Spleen (tissue), 11 donors: ENCODE results near the gene PTPRN2. TPM values are rescaled to one million over a fixed set of nuclear protein-coding genes. Genes with fewer than 3 reads are reported as not detected.

Source experiments
- DNase-seq: peaks from one replicate; pipeline ENCODE4 v3.0.0-alpha.2; 2020
- H3K27ac ChIP-seq, 8 donors: fragments of 200-600 bp; sonication (generic) in 7 of 8; 1 replicate in 4 of 8; 2 replicates in 4 of 8; pipeline versions ENCODE4 v1.5.0 to v1.8.0; 2016 to 2021; ENCODE audit warnings: inconsistent platforms in 4 of 8, mild to moderate bottlenecking in 4 of 8, moderate library complexity in 1 of 8
- H3K27me3 ChIP-seq, 7 donors: fragments of 200-600 bp; sonication (generic) in 6 of 7; replicated peaks in 1 of 7; 1 replicate in 4 of 7; 2 replicates in 3 of 7; pipeline versions ENCODE4 v1.5.0 to v1.8.0; 2016 to 2021; ENCODE audit warnings: inconsistent platforms in 3 of 7, mild to moderate bottlenecking in 1 of 7
- H3K36me3 ChIP-seq, 6 donors: fragments of 200-600 bp; sonication (generic) in 5 of 6; 1 replicate in 4 of 6; 2 replicates in 2 of 6; pipeline versions ENCODE4 v1.5.0 to v1.8.0; 2016 to 2021; ENCODE audit warnings: inconsistent platforms in 2 of 6
- H3K4me1 ChIP-seq, 6 donors: fragments of 200-600 bp; sonication (generic) in 5 of 6; 1 replicate in 3 of 6; 2 replicates in 3 of 6; pipeline versions ENCODE4 v1.5.0 to v1.8.0; 2016 to 2021; ENCODE audit warnings: inconsistent platforms in 3 of 6
- H3K4me3 ChIP-seq, 8 donors: fragments of 200-600 bp; sonication (generic) in 7 of 8; 1 replicate in 4 of 8; 2 replicates in 4 of 8; pipeline versions ENCODE4 v1.5.0 to v1.8.0; 2016 to 2021; ENCODE audit warnings: inconsistent platforms in 4 of 8, mild to moderate bottlenecking in 4 of 8, moderate library complexity in 2 of 8
- H3K9me3 ChIP-seq, 8 donors: fragments of 200-600 bp; sonication (generic) in 7 of 8; 1 replicate in 4 of 8; 2 replicates in 4 of 8; pipeline versions ENCODE4 v1.5.0 to v1.8.0; 2016 to 2021; ENCODE audit warnings: inconsistent platforms in 4 of 8
- POLR2A ChIP-seq, 3 donors: fragments of 450-650 bp; IDR thresholded peaks; one replicate each; pipeline ENCODE4 v1.5.1; 2017; ENCODE audit warnings: antibody characterized with exemption in 3 of 3, mild to moderate bottlenecking in 1 of 3
- POLR2AphosphoS5 ChIP-seq, 3 donors: sonication (generic); formaldehyde crosslinking; IDR thresholded peaks; one replicate each; pipeline ENCODE4 v1.5.1; 2017; ENCODE audit warnings: antibody characterized with exemption in 3 of 3
- WGBS, 5 donors: extraction: QIAGEN DNeasy Blood & Tissue Kit in 3 of 5; methylation state at CpG; one replicate each; pipeline versions ENCODE4 v1.1.5 to v1.1.7; 2013 to 2018; 5-methylcytosine and 5-hydroxymethylcytosine counted together
- intact Hi-C: fragments of 100-400 bp; cut with DNase I; formaldehyde crosslinking; loops from one replicate; pipeline ENCODE4 v1.15.0; 2023; ENCODE audit warnings: low total_unique reads
- polyA plus RNA-seq, 3 donors: library from polyadenylated mRNA; stranded (reverse); fragments of 200-250 nt; gene quantifications; one replicate each; pipeline ENCODE4 v1.2.1, GENCODE V29; 2013
- total RNA-seq, 7 donors: library from RNA; depleted of rRNA in 3 of 7; stranded (reverse); fragments of >200 nt in 3 of 7; fragmentation: NEBNext Ultra II Directional in 4 of 7; extraction: Animal tissue kit (Norgen Biotek cat#: 25700) in 4 of 7; gene quantifications; one replicate each; pipeline versions ENCODE4 v1.1.0 to v1.2.1, GENCODE V29; 2016 to 2021
- TF ChIP-seq, protein P1 (sequence below), 11 experiments: fragments of 200-600 bp in 7 of 11; fragments of 450-650 bp in 4 of 11; sonication (generic) in 4 of 11; IDR thresholded peaks in 8 of 11; conservative IDR thresholded peaks in 3 of 11; 1 replicate in 7 of 11; 2 replicates in 4 of 11; pipeline versions ENCODE4 v1.4.0 to v1.8.0; 2016 to 2021; ENCODE audit warnings: antibody characterized with exemption in 11 of 11, inconsistent platforms in 4 of 11, mild to moderate bottlenecking in 1 of 11
- donor health status: healthy with polysubstance abuse.
- donor health status: DM: no; HTN: no; CAD: no; lungs with moderate emphysema.
- donor health status: DM: no; HTN: no; CAD: no.
- donor health status: Bipolar disorder and iron deficiency.
- donor health status: healthy.
- donor health status: DM: no; HTN: no; CAD: no.
- donor health status: DM: yes; HTN: yes; CAD: no.

Gene PTPRN2
- total and polyA plus RNA-seq, 10 donors = 7.0 to 22.8 (median 16.8) TPM

DNA sequence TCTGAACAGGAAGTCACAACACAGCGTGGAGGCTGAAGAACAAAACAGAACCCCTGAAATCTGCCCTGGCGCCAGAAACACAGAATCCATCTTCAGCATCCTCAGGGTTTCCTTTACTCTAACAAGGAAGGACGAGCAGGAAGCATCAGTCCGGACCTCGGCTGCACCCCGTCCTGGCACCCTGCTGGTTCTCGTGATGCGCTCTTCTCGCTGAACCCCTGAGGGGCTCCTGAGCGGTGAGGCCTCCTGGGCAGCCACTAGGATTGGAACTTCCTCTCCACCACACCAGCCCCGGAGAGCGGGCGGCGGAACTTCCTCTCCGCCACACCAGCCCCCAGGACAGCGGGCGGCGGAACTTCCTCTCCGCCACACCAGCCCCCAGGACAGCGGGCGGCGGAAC, 461.9 kb downstream of the PTPRN2 start:
- peak; percentile 73 for DNase-seq
- H3K27me3 ChIP-seq = no peaks in the 10 kb centered on the region
- no peaks in the 10 kb centered on the region for H3K36me3 ChIP-seq
- TF ChIP-seq POLR2A (IDR thresholded peaks at IDR 0.05) = no peak
- TF ChIP-seq POLR2AphosphoS5 (IDR thresholded peaks at IDR 0.05) = no peak
- TF ChIP-seq, protein P1, sequence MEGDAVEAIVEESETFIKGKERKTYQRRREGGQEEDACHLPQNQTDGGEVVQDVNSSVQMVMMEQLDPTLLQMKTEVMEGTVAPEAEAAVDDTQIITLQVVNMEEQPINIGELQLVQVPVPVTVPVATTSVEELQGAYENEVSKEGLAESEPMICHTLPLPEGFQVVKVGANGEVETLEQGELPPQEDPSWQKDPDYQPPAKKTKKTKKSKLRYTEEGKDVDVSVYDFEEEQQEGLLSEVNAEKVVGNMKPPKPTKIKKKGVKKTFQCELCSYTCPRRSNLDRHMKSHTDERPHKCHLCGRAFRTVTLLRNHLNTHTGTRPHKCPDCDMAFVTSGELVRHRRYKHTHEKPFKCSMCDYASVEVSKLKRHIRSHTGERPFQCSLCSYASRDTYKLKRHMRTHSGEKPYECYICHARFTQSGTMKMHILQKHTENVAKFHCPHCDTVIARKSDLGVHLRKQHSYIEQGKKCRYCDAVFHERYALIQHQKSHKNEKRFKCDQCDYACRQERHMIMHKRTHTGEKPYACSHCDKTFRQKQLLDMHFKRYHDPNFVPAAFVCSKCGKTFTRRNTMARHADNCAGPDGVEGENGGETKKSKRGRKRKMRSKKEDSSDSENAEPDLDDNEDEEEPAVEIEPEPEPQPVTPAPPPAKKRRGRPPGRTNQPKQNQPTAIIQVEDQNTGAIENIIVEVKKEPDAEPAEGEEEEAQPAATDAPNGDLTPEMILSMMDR (IDR thresholded peaks at IDR 0.05 in 8 of 11, conservative IDR thresholded peaks at IDR 0.05 in 3 of 11) = no peak
- H3K4me3 ChIP-seq = peak overlapping the region in 2 of 8 donors; percentile 13 to 19
- intact Hi-C loops = no loop called here
- 90 to 94% (median 91%) methylated on average over 12 to 19 of the region's 22 CpGs for WGBS, 5 donors
- H3K27ac ChIP-seq = peak overlapping the region in 1 of 8 donors; percentile 33
- H3K9me3 ChIP-seq = peaks cover 0 to 79% (median 24%) of the 10 kb centered on the region in 8 donors
- no peaks in the 10 kb centered on the region for H3K4me1 ChIP-seq

GRCh38 chr7:158125091-158125490, 462.5 kb downstream of the PTPRN2 start:
- Histone ChIP-seq H3K36me3 (no peaks in the 10 kb centered on the region), H3K9me3 (peaks cover 0 to 85% (median 28%) of the 10 kb centered on the region in 8 donors), H3K4me1 (no peaks in the 10 kb centered on the region), H3K4me3 (no peak overlapping the region), H3K27me3 (no peaks in the 10 kb centered on the region), H3K27ac (no peak overlapping the region)
- intact Hi-C loops = no loop called here
- peak; percentile 59 for DNase-seq
- WGBS, 5 donors = 84 to 91% (median 87%) methylated on average over 14 to 17 of the region's 17 CpGs
- no peak for TF ChIP-seq POLR2A (IDR thresholded peaks at IDR 0.05)
- TF ChIP-seq, protein P1 (IDR thresholded peaks at IDR 0.05 in 8 of 11, conservative IDR thresholded peaks at IDR 0.05 in 3 of 11) = no peak
- TF ChIP-seq POLR2AphosphoS5 (IDR thresholded peaks at IDR 0.05) = no peak

GRCh38 chr7:158124671-158125079, 462.9 kb downstream of the PTPRN2 start:
- peak; percentile 72 for DNase-seq

GRCh38 chr7:158123753-158124152, 463.9 kb downstream of the PTPRN2 start:
- Histone ChIP-seq H3K4me3 (no peak overlapping the region), H3K27ac (no peak overlapping the region), H3K27me3 (no peaks in the 10 kb centered on the region), H3K36me3 (no peaks in the 10 kb centered on the region), H3K9me3 (peaks cover 0 to 93% (median 40%) of the 10 kb centered on the region in 8 donors), H3K4me1 (no peaks in the 10 kb centered on the region)
- peak; percentile 63 for DNase-seq
- TF ChIP-seq POLR2A (IDR thresholded peaks at IDR 0.05) (no peak), POLR2AphosphoS5 (IDR thresholded peaks at IDR 0.05) (no peak)
- TF ChIP-seq, protein P1 (IDR thresholded peaks at IDR 0.05 in 8 of 11, conservative IDR thresholded peaks at IDR 0.05 in 3 of 11) = no peak
- intact Hi-C loops = no loop called here
- 92 to 95% (median 94%) methylated on average over 18 of the region's 18 CpGs for WGBS, 5 donors

More at GRCh38 chr7:158124671-158125079, 462.9 kb downstream of the PTPRN2 start:
- Histone ChIP-seq H3K9me3 (peaks cover 0 to 90% (median 32%) of the 10 kb centered on the region in 8 donors), H3K4me3 (no peak overlapping the region), H3K27me3 (no peaks in the 10 kb centered on the region), H3K27ac (no peak overlapping the region), H3K36me3 (no peaks in the 10 kb centered on the region), H3K4me1 (no peaks in the 10 kb centered on the region)
- no peak for TF ChIP-seq POLR2A (IDR thresholded peaks at IDR 0.05)
- TF ChIP-seq, protein P1 (IDR thresholded peaks at IDR 0.05 in 8 of 11, conservative IDR thresholded peaks at IDR 0.05 in 3 of 11) = no peak
- no peak for TF ChIP-seq POLR2AphosphoS5 (IDR thresholded peaks at IDR 0.05)
- WGBS, 5 donors = 85 to 93% (median 91%) methylated on average over 13 to 14 of the region's 14 CpGs
- intact Hi-C loops = no loop called here
